Measurements from ENCODE around the gene GFRA1. TPM values are rescaled to one million over a fixed set of nuclear protein-coding genes. Genes with fewer than 3 reads are reported as not detected.

Gene GFRA1
- polyA plus RNA-seq, 3 donors from 2014 or later, result not detected

DNA sequence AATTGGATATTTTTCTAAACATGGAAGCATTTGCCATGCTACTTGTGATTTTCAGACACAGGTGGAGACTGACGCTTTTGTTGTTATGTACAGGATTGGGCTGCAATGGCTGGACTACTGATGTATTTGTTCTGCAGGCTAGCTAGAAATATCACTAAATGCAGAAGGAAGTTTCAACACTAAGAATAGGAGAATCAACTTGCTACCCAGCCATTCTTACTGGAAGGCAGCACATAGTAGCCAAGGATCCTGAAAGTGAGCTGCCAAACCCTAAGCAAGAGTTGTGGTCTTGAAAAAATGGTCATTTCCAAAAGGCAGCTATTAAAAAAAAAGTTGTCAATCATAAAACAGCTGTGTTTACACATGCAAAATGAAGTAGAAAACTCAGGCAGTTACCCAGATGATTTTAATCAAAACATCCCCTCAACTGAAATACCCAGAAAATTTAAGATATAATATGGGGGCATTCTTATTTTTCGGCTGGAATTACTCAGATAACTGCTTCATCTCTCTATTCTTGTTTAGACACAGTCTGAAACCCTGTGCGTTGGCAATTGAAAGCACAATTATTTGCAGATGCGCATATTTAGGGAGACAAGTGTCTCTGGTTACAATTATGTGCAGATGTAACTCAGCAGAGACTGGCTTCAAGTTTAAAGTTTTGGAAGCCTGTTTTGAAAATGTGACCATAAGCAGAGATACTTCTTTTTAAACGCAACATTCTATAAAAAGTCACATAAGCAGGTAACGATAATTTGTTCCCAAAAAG is 31.2 kb downstream of the GFRA1 start:
- Mint-ChIP-seq H3K4me3 (no peak overlapping the region), H3K27me3 (ENCODE audit: low read depth in 3 of 3) (peaks cover 1 to 3% (median 2%) of the 10 kb centered on the region in 3 donors), H3K27ac (no peak overlapping the region), H3K9me3 (peaks cover 0 to 6% (median under 1%) of the 10 kb centered on the region in 6 donors), H3K36me3 (no peaks in the 10 kb centered on the region), H3K4me1 (no peaks in the 10 kb centered on the region)
- no peak for DNase-seq

GRCh38 chr10:116241085-116241484 is 31.9 kb downstream of the GFRA1 start:
- Mint-ChIP-seq H3K9me3 (peaks cover 0 to 6% (median under 1%) of the 10 kb centered on the region in 6 donors), H3K4me3 (no peak overlapping the region), H3K27ac (no peak overlapping the region), H3K27me3 (ENCODE audit: low read depth in 3 of 3) (peaks cover 1 to 3% (median 2%) of the 10 kb centered on the region in 3 donors), H3K36me3 (no peaks in the 10 kb centered on the region), H3K4me1 (no peaks in the 10 kb centered on the region)
- no peak for DNase-seq

DNA sequence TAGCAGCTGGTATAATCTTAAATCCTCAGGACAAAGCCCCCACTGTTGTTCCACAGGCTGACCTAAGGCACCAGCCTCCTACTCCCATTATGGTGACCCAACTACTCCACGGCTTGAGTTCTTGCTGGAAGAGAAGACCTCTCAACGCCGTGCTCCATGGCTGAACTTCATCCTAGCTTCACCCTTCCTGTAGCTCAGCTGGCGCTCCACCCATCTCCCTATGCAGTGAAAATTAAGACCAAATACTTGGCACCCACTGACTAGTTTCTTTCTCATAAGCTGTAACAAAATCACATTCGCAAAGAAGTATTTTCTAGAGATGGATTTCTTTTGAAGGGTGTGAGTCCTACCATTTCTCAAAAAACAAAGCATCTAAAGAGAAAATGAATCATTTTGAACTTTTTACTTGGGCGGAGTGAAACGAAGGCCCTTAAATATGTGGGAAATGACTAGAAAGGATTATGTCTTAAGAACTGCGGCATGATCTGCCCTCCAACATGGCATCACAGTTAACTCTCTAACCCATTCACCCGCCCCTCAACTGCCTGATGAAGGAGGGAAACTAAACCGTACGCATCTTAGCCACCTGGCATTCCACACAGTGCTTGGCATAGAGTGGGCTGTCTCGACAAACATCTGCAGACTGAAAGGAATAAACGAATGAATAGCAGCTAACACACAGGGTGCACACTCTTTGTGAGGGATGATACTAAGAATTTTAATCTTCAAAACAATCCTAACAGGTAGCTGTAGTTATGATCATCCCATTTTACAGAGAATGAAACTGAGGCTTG is 32.7 kb downstream of the GFRA1 start:
- H3K9me3 Mint-ChIP-seq, result peaks cover 0 to 6% (median under 1%) of the 10 kb centered on the region in 6 donors
- no peak for DNase-seq
- no peaks in the 10 kb centered on the region for H3K36me3 Mint-ChIP-seq
- no peaks in the 10 kb centered on the region for H3K4me1 Mint-ChIP-seq
- H3K27ac Mint-ChIP-seq, result no peak overlapping the region
- no peak overlapping the region for H3K4me3 Mint-ChIP-seq
- peaks cover 1 to 3% (median 2%) of the 10 kb centered on the region in 3 donors for H3K27me3 Mint-ChIP-seq (ENCODE audit: low read depth in 3 of 3)

DNA sequence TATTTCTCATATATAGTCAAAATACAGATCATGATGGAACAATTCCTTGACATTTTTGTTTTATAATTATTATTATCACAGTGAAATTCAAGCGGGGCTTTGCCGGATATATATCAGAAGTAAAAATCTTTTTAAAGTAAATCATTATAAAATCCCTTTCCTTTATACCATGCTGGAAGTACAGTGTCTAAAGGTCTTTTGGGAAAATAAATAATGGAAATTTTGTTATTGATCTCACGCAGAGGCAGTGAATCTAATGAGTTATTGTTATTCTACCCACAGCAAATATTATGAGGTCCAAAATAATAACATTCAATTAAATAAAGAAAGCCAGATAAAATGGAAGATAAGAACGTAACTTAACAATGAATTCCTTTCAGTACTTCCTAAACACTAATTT is 33.8 kb downstream of the GFRA1 start:
- Mint-ChIP-seq H3K27me3 (ENCODE audit: low read depth in 3 of 3) (peaks cover 1 to 2% (median 1%) of the 10 kb centered on the region in 3 donors), H3K27ac (no peak overlapping the region), H3K36me3 (no peaks in the 10 kb centered on the region), H3K4me1 (no peaks in the 10 kb centered on the region), H3K4me3 (no peak overlapping the region), H3K9me3 (peaks cover 0 to 6% (median 2%) of the 10 kb centered on the region in 6 donors)
- DNase-seq, result no peak

- no peak for DNase-seq
- no peaks in the 10 kb centered on the region for H3K27me3 Mint-ChIP-seq (ENCODE audit: low read depth in 3 of 3)
- no peaks in the 10 kb centered on the region for H3K4me1 Mint-ChIP-seq
- H3K27ac Mint-ChIP-seq, result no peak overlapping the region
- H3K9me3 Mint-ChIP-seq, result peaks cover 0 to 6% (median 2%) of the 10 kb centered on the region in 6 donors
- H3K36me3 Mint-ChIP-seq, result no peaks in the 10 kb centered on the region
- no peak overlapping the region for H3K4me3 Mint-ChIP-seq
Observed at GRCh38 chr10:116237970-116238369, 35.0 kb downstream of the GFRA1 start.

GRCh38 chr10:116237260-116237659 is 35.7 kb downstream of the GFRA1 start:
- no peak overlapping the region for H3K4me3 Mint-ChIP-seq
- no peak for DNase-seq
- peaks cover 0 to 6% (median under 1%) of the 10 kb centered on the region in 6 donors for H3K9me3 Mint-ChIP-seq
- no peaks in the 10 kb centered on the region for H3K27me3 Mint-ChIP-seq (ENCODE audit: low read depth in 3 of 3)
- no peaks in the 10 kb centered on the region for H3K4me1 Mint-ChIP-seq
- no peak overlapping the region for H3K27ac Mint-ChIP-seq
- no peaks in the 10 kb centered on the region for H3K36me3 Mint-ChIP-seq

GRCh38 chr10:116233230-116233629 is 39.8 kb downstream of the GFRA1 start:
- DNase-seq, result no peak
- Mint-ChIP-seq H3K36me3 (no peaks in the 10 kb centered on the region), H3K4me3 (no peak overlapping the region), H3K27me3 (ENCODE audit: low read depth in 3 of 3) (no peaks in the 10 kb centered on the region), H3K27ac (no peak overlapping the region), H3K9me3 (peaks cover 0 to 4% (median 2%) of the 10 kb centered on the region in 6 donors), H3K4me1 (no peaks in the 10 kb centered on the region)

DNA sequence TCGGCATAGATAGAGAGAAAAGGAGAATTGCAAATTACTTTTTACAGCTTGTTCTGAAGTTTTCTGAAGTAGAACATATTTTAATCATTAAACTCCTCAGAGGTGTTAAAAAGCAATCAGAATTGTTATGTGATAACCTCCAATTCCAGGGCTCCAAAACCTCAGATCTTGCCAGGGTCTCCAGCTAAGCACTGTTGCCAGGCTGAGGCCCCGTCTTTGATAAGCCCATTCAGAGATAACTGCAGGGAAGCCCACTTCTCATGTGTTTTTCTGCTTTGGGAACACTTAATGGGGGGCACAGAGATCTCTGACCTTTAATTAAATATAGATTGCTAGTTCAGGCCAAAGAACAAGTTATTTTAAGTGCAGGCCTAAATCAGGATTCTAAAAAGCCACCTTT is 40.4 kb downstream of the GFRA1 start:
- Mint-ChIP-seq H3K27me3 (ENCODE audit: low read depth in 3 of 3) (no peaks in the 10 kb centered on the region), H3K36me3 (no peaks in the 10 kb centered on the region), H3K4me1 (no peaks in the 10 kb centered on the region), H3K4me3 (no peak overlapping the region), H3K9me3 (peaks cover 0 to 4% (median 2%) of the 10 kb centered on the region in 6 donors), H3K27ac (no peak overlapping the region)
- DNase-seq, result no peak

DNA sequence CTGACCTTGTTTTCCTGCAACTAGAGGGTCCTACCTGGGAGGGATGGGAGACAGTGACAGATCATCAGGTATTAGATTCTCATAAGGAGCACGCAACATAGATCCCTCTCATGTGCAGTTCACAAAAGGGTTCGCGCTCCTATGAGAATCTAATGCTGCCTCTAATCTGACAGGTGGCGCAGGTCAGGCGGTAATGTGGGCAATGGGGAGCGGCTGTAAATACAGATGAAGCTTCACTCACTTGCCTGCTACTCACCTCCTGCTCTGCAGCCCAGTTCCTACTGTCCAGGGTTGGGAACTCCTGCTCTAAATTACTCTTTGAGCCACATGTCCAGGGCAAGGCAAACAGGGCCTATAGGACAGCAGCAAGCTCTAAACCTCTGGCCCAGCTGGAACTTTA is 46.2 kb downstream of the GFRA1 start:
- Mint-ChIP-seq H3K36me3 (no peaks in the 10 kb centered on the region), H3K4me3 (no peak overlapping the region), H3K9me3 (peaks cover 0 to 4% (median 0%) of the 10 kb centered on the region in 6 donors), H3K27me3 (ENCODE audit: low read depth in 3 of 3) (no peaks in the 10 kb centered on the region), H3K27ac (no peak overlapping the region), H3K4me1 (no peaks in the 10 kb centered on the region)
- DNase-seq, result no peak

DNA sequence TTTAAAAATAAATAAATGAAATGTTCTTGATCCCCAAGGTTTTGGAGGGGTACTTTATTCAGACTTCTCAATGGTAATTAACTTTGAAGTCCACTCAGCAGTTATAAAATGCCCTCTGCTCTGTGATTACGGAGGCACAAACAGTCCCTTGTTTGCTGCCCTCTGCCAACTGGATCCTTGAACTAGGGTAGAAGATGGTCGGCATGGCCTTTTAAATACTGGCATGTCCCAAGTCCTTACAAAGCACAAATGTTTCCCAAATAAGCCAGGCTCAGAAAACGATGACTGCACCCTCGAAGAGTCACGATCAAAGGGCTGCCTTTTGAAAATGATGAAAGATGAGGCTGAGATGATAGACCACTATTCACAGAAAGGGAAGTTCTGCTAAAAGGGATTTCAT is 47.0 kb downstream of the GFRA1 start:
- no peak for DNase-seq
- Mint-ChIP-seq H3K36me3 (no peaks in the 10 kb centered on the region), H3K27ac (no peak overlapping the region), H3K4me1 (no peaks in the 10 kb centered on the region), H3K27me3 (ENCODE audit: low read depth in 3 of 3) (no peaks in the 10 kb centered on the region), H3K4me3 (no peak overlapping the region), H3K9me3 (peaks cover 0 to 4% (median 0%) of the 10 kb centered on the region in 6 donors)

- no peak for DNase-seq
- Mint-ChIP-seq H3K4me1 (no peaks in the 10 kb centered on the region), H3K9me3 (peaks cover 0 to under 1% (median 0%) of the 10 kb centered on the region in 6 donors), H3K27me3 (ENCODE audit: low read depth in 3 of 3) (no peaks in the 10 kb centered on the region), H3K36me3 (no peaks in the 10 kb centered on the region), H3K27ac (no peak overlapping the region), H3K4me3 (no peak overlapping the region)
Observed at GRCh38 chr10:116223289-116223688, 49.7 kb downstream of the GFRA1 start.

DNA sequence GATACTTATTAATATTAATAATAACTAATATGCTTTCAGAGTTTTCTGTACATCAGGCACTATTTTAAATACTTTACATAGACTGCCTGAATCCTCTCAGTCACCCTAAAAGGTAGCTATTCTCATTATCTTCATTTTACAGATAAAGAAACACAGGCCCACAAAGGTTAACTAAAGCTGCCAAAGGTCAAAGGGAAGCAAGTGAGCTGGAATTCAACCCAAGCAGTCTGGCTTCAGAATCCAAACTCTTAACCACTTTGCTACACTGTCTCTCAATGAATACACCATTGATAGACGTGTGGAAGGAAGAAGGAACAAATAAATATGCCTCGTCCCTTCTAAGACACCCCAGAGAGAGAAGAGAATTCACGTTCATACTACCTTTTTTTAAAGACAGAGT is 52.0 kb downstream of the GFRA1 start:
- no peaks in the 10 kb centered on the region for H3K4me1 Mint-ChIP-seq
- no peaks in the 10 kb centered on the region for H3K27me3 Mint-ChIP-seq (ENCODE audit: low read depth in 3 of 3)
- no peak for DNase-seq
- H3K36me3 Mint-ChIP-seq, result no peaks in the 10 kb centered on the region
- H3K9me3 Mint-ChIP-seq, result no peaks in the 10 kb centered on the region
- no peak overlapping the region for H3K4me3 Mint-ChIP-seq
- no peak overlapping the region for H3K27ac Mint-ChIP-seq

DNA sequence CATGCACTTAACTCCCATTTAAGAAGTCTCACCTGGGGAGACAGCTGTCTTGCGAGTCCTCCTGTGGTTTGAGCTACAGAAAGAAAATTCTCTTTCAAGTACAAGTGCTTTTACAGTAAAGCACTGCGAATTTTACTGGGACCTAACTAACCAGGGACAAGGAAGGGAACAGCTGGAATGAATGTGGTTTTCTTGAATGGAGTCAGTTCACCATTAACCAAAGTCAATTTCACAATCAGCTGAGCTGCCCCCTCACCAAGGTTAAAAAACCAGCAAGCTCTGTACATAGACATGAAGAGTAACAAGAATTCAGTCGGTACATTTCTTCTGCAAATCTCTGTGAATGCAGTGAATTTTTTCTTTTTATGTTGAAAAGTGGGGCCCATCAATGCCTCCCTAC is 56.3 kb downstream of the GFRA1 start:
- Mint-ChIP-seq H3K36me3 (no peaks in the 10 kb centered on the region), H3K9me3 (no peaks in the 10 kb centered on the region), H3K27ac (no peak overlapping the region), H3K4me1 (no peaks in the 10 kb centered on the region), H3K27me3 (ENCODE audit: low read depth in 3 of 3) (no peaks in the 10 kb centered on the region), H3K4me3 (no peak overlapping the region)
- DNase-seq, result no peak

- no peak overlapping the region for H3K4me3 Mint-ChIP-seq
- no peaks in the 10 kb centered on the region for H3K36me3 Mint-ChIP-seq
- H3K4me1 Mint-ChIP-seq, result no peaks in the 10 kb centered on the region
- peaks cover 0 to 2% (median 0%) of the 10 kb centered on the region in 3 donors for H3K27me3 Mint-ChIP-seq (ENCODE audit: low read depth in 3 of 3)
- H3K9me3 Mint-ChIP-seq, result no peaks in the 10 kb centered on the region
- no peak for DNase-seq
- no peak overlapping the region for H3K27ac Mint-ChIP-seq
Observed at GRCh38 chr10:116215651-116216050, 57.4 kb downstream of the GFRA1 start.

Data from immature natural killer cell (primary cell).